Activated CD4-positive, alpha-beta T cell treated with anti-CD3 and anti-CD28 coated beads, Interleukin-2, amount 50 U/mL, for 24 hours (primary cell): ENCODE measurements around the gene ATXN2L.
"Not testable (repeated sequence)": the region's sequence is repeated elsewhere in the genome, so short reads cannot be mapped to it uniquely, and the experiment has no call there.

Experiments
- DNase-seq, 2 donors: peaks; one replicate each; pipeline ENCODE4 v3.0.0-alpha.2; 2020; ENCODE audit warnings: low read depth in 1 of 2, low spot score in 1 of 2

The ATXN2L gene

GRCh38 chr16:28822520-28823290 lies at the start of gene ATXN2L:
Gene ATXN2L, plus strand, starts transcription at chr16:28822999. Its CDS starts 261 bp downstream, at chr16:28823260.
- peak; percentile 94 to 96 for DNase-seq

GRCh38 chr16:28781697-28782096 lies 41.1 kb upstream of the ATXN2L start:
- not testable (repeated sequence) for DNase-seq

- DNase-seq = not testable (repeated sequence)
These were observed 40.4 kb upstream of the ATXN2L start for GRCh38 chr16:28782357-28782756.

GRCh38 chr16:28802235-28803019 lies 20.4 kb upstream of the ATXN2L start:
- DNase-seq = peak; percentile 26 to 52

GRCh38 chr16:28807445-28808120 lies 15.2 kb upstream of the ATXN2L start:
- DNase-seq = not testable (repeated sequence)

- DNase-seq = no peak
These were observed 2.8 kb upstream of the ATXN2L start for GRCh38 chr16:28820016-28820415.

GRCh38 chr16:28820546-28820945 lies 2.3 kb upstream of the ATXN2L start:
- DNase-seq = not testable (repeated sequence)

- DNase-seq = no peak
These were observed 802 bp upstream of the ATXN2L start for GRCh38 chr16:28821874-28822519.

- DNase-seq = no peak
These were observed 583 bp downstream of the ATXN2L start for GRCh38 chr16:28823291-28823872.

GRCh38 chr16:28823873-28824716 lies 1.3 kb downstream of the ATXN2L start:
- DNase-seq = peak; percentile 91 to 94

- no peak for DNase-seq
These were observed 1.8 kb downstream of the ATXN2L start for GRCh38 chr16:28824717-28824973.

GRCh38 chr16:28826141-28826540 lies 3.3 kb downstream of the ATXN2L start:
- no peak for DNase-seq

GRCh38 chr16:28829747-28830146 lies 6.9 kb downstream of the ATXN2L start:
- DNase-seq = no peak

GRCh38 chr16:28830531-28830930 lies 7.7 kb downstream of the ATXN2L start:
- no peak for DNase-seq

GRCh38 chr16:28834349-28834748 lies 11.6 kb downstream of the ATXN2L start:
- no peak for DNase-seq

- no peak for DNase-seq
These were observed 12.4 kb downstream of the ATXN2L start for GRCh38 chr16:28834873-28835863.

- no peak for DNase-seq
These were observed 13.3 kb downstream of the ATXN2L start for GRCh38 chr16:28835864-28836760.

GRCh38 chr16:28836761-28837064 lies 13.9 kb downstream of the ATXN2L start:
- no peak for DNase-seq
